Measurements from ENCODE around the gene SETD6. TPM values are rescaled to one million over a fixed set of nuclear protein-coding genes. Genes with fewer than 3 reads are reported as not detected.
A peak's percentile ranks its signal among the peaks of the same experiment; 100 is the strongest.

The SETD6 gene
- total and polyA plus RNA-seq, 2 donors (not counting 1 experiment from before 2014, with no cell fraction given) = 7.2 to 7.9 TPM

DNA sequence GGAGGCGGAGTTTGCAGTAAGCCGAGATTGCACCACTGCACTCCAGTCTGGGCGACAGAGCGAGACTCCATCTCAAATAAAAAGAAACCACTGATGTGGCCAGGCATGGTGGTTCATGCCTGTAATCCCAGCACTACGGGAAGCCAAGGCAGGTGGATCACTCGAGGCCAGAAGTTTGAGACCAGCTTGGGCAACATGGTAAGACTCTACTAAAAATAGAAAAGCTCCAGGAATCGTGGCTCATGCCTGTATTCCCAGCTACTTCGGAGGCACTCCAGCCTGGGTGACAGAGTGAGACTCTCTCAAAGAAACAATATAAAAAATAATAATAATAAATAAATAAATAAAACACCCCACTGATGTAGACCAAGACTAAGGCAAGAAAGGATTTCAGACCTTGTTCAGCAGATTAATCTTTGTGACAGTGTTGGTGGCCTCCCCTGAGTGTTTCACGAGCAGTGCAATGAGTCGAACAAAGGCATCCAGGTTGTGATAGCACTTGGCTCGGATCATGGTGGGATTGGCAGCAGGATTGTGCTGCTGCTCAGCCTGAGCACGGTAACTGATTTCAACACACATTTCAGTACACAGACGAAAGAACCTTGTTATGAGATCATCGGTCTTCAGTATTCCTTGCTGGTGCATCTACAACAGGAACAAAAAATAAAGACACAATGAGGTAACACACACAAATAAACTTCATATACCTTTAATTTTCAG, 18.6 kb downstream of the SETD6 start:
- TF ChIP-seq CTCF (conservative IDR thresholded peaks at IDR 0.05 in 1 of 2, IDR thresholded peaks at IDR 0.05 in 1 of 2; ENCODE audit: low read depth in 1 of 2, low read length in 2 of 2) = no peak
- TF ChIP-seq EZH2 (IDR thresholded peaks at IDR 0.05; ENCODE audit: low read length, missing control alignments) = no peak
- H3K9me3 ChIP-seq (ENCODE audit: control insufficient read depth, insufficient read depth, low read depth, low read length) = no peaks in the 10 kb centered on the region
- H3K36me3 ChIP-seq (ENCODE audit: control insufficient read depth, insufficient read depth, low read length) = peaks cover 26% of the 10 kb centered on the region
- no peaks in the 10 kb centered on the region for H3K27me3 ChIP-seq (ENCODE audit: control insufficient read depth, insufficient read depth, low read length)
- H3K4me1 ChIP-seq (ENCODE audit: control insufficient read depth, extremely low read depth, insufficient read depth, low read length) = no peaks in the 10 kb centered on the region
- no peak overlapping the region for H3K4me3 ChIP-seq (replicated peaks in 1 of 4; ENCODE audit: control extremely low read depth in 1 of 4, insufficient read depth in 1 of 4, low read depth in 3 of 4, low read length in 4 of 4)
- peak in 1 of 2 donors; percentile 25 for DNase-seq (ENCODE audit: low read depth in 2 of 2)
- no peak overlapping the region for H3K9ac ChIP-seq (ENCODE audit: insufficient read depth, low read length)
- H3K4me2 ChIP-seq (ENCODE audit: extremely low read depth, insufficient read depth, low read length) = no peak overlapping the region
- no peaks in the 10 kb centered on the region for H4K20me1 ChIP-seq (ENCODE audit: control insufficient read depth, extremely low read depth, insufficient read depth, low read length)
- H3K79me2 ChIP-seq (ENCODE audit: control insufficient read depth, insufficient read depth, low read length) = no peaks in the 10 kb centered on the region
- no peak overlapping the region for H3K27ac ChIP-seq (ENCODE audit: insufficient read depth, low read length)
- H2AFZ ChIP-seq (ENCODE audit: low read length) = no peak overlapping the region

GRCh38 chr16:58535100-58535499, 19.8 kb downstream of the SETD6 start:
- Histone ChIP-seq H3K36me3 (ENCODE audit: control insufficient read depth, insufficient read depth, low read length) (peaks cover 28% of the 10 kb centered on the region), H3K4me3 (replicated peaks in 1 of 4; ENCODE audit: control extremely low read depth in 1 of 4, insufficient read depth in 1 of 4, low read depth in 3 of 4, low read length in 4 of 4) (no peak overlapping the region), H3K27me3 (ENCODE audit: control insufficient read depth, insufficient read depth, low read length) (no peaks in the 10 kb centered on the region), H3K9me3 (ENCODE audit: control insufficient read depth, insufficient read depth, low read depth, low read length) (no peaks in the 10 kb centered on the region), H3K4me1 (ENCODE audit: control insufficient read depth, extremely low read depth, insufficient read depth, low read length) (no peaks in the 10 kb centered on the region), H3K79me2 (ENCODE audit: control insufficient read depth, insufficient read depth, low read length) (no peaks in the 10 kb centered on the region), H4K20me1 (ENCODE audit: control insufficient read depth, extremely low read depth, insufficient read depth, low read length) (no peaks in the 10 kb centered on the region), H3K9ac (ENCODE audit: insufficient read depth, low read length) (no peak overlapping the region), H2AFZ (ENCODE audit: low read length) (no peak overlapping the region), H3K4me2 (ENCODE audit: extremely low read depth, insufficient read depth, low read length) (no peak overlapping the region), H3K27ac (ENCODE audit: insufficient read depth, low read length) (no peak overlapping the region)
- no peak for TF ChIP-seq EZH2 (IDR thresholded peaks at IDR 0.05; ENCODE audit: low read length, missing control alignments)
- no peak for TF ChIP-seq CTCF (conservative IDR thresholded peaks at IDR 0.05 in 1 of 2, IDR thresholded peaks at IDR 0.05 in 1 of 2; ENCODE audit: low read depth in 1 of 2, low read length in 2 of 2)
- DNase-seq (ENCODE audit: low read depth in 2 of 2) = no peak

DNA sequence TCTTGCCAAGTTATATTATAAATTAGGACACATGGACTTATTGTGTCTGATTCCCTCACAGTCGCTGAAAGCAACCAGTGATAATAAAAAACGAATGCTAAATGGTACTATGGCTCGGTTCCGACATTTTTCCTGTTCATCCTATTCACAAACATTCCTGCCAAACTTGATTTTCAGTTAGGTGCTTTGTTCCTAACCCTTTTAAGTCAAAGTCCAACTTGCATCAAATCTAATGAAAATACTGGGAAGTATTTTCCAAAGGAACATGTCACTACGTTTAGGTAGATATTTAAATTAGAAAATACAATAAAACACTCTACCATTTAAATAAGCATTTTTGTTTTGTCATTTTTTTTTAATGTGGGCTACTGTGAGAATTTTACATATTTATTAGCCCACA, 21.0 kb downstream of the SETD6 start:
- Histone ChIP-seq H3K9me3 (ENCODE audit: control insufficient read depth, insufficient read depth, low read depth, low read length) (no peaks in the 10 kb centered on the region), H4K20me1 (ENCODE audit: control insufficient read depth, extremely low read depth, insufficient read depth, low read length) (no peaks in the 10 kb centered on the region), H3K4me1 (ENCODE audit: control insufficient read depth, extremely low read depth, insufficient read depth, low read length) (no peaks in the 10 kb centered on the region), H3K36me3 (ENCODE audit: control insufficient read depth, insufficient read depth, low read length) (peaks cover 22% of the 10 kb centered on the region), H2AFZ (ENCODE audit: low read length) (no peak overlapping the region), H3K27ac (ENCODE audit: insufficient read depth, low read length) (no peak overlapping the region), H3K4me2 (ENCODE audit: extremely low read depth, insufficient read depth, low read length) (no peak overlapping the region), H3K79me2 (ENCODE audit: control insufficient read depth, insufficient read depth, low read length) (no peaks in the 10 kb centered on the region), H3K27me3 (ENCODE audit: control insufficient read depth, insufficient read depth, low read length) (no peaks in the 10 kb centered on the region), H3K9ac (ENCODE audit: insufficient read depth, low read length) (no peak overlapping the region), H3K4me3 (replicated peaks in 1 of 4; ENCODE audit: control extremely low read depth in 1 of 4, insufficient read depth in 1 of 4, low read depth in 3 of 4, low read length in 4 of 4) (no peak overlapping the region)
- no peak for TF ChIP-seq EZH2 (IDR thresholded peaks at IDR 0.05; ENCODE audit: low read length, missing control alignments)
- TF ChIP-seq CTCF (conservative IDR thresholded peaks at IDR 0.05 in 1 of 2, IDR thresholded peaks at IDR 0.05 in 1 of 2; ENCODE audit: low read depth in 1 of 2, low read length in 2 of 2) = no peak
- no peak for DNase-seq (ENCODE audit: low read depth in 2 of 2)
